RWPE1 (cell line): Measurements from ENCODE around the gene SDK2.

Experiments
- CTCF ChIA-PET: fragments of 350-600 bp; sonication (Branson Sonifier 250); formaldehyde crosslinking; extraction: SDS; loops from one replicate; lab custom pipeline; 2021; lab: Yijun Ruan, JAX
- POLR2A ChIA-PET: fragments of 400-600 bp; formaldehyde crosslinking; extraction: SDS; loops from one replicate; lab custom pipeline; 2020; ENCODE audit warnings: antibody characterized with exemption; ENCODE audit not compliant: low non-redundant PET; lab: Yijun Ruan, JAX
- DNase-seq: peaks from one replicate; pipeline ENCODE4 v3.0.0; 2012; ENCODE audit warnings: low spot score
- H3K27ac ChIP-seq: fragments of 450-650 bp; 2 replicates; pipeline ENCODE4 v1.5.1; 2017
- CTCF ChIP-seq: fragments of 450-650 bp; conservative IDR thresholded peaks from 2 replicates; pipeline ENCODE4 v1.5.1; 2017; ENCODE audit warnings: low read depth, mild to moderate bottlenecking

SDK2 gene

GRCh38 chr17:73654241-73654640, 10.0 kb upstream of the SDK2 start:
- DNase-seq = no peak
- ChIA-PET POLR2A (no interaction called here), CTCF (no interaction called here)
- TF ChIP-seq CTCF = no peak
- no peak overlapping the region for H3K27ac ChIP-seq

- no peak for TF ChIP-seq CTCF
- no peak overlapping the region for H3K27ac ChIP-seq
- POLR2A ChIA-PET = no interaction called here
- CTCF ChIA-PET = no interaction called here
- no peak for DNase-seq
Measured at GRCh38 chr17:73653810-73654209, 9.6 kb upstream of the SDK2 start.

- ChIA-PET CTCF (no interaction called here), POLR2A (no interaction called here)
Measured at GRCh38 chr17:73652886-73653480, 8.7 kb upstream of the SDK2 start.

GRCh38 chr17:73650617-73651200, 6.5 kb upstream of the SDK2 start:
- no peak for DNase-seq
- no peak for TF ChIP-seq CTCF
- POLR2A ChIA-PET = no interaction called here
- CTCF ChIA-PET = interaction anchor here (1.0 kb wide), 1 partner anchor 183 kb away, joined by 3 read pairs; no protein-coding TSS in a partner anchor
- H3K27ac ChIP-seq = no peak overlapping the region

More at GRCh38 chr17:73652886-73653480, 8.7 kb upstream of the SDK2 start:
- DNase-seq = no peak
- no peak overlapping the region for H3K27ac ChIP-seq
- TF ChIP-seq CTCF = no peak

GRCh38 chr17:73650140-73650539, 5.9 kb upstream of the SDK2 start:
- ChIA-PET CTCF (interaction anchor here (0.6 kb wide), 1 partner anchor 20 kb away, joined by 3 read pairs; no protein-coding TSS in a partner anchor), POLR2A (no interaction called here)
- no peak for DNase-seq
- no peak; the same call in 1 of the 2 replicates for TF ChIP-seq CTCF
- H3K27ac ChIP-seq = no peak overlapping the region

- POLR2A ChIA-PET = no interaction called here
- CTCF ChIA-PET = no interaction called here
- DNase-seq = no peak
- H3K27ac ChIP-seq = no peak overlapping the region
- TF ChIP-seq CTCF = no peak
Measured at GRCh38 chr17:73648974-73649373, 4.7 kb upstream of the SDK2 start.
